ENCODE results near the gene POLR3K.

POLR3K gene

DNA sequence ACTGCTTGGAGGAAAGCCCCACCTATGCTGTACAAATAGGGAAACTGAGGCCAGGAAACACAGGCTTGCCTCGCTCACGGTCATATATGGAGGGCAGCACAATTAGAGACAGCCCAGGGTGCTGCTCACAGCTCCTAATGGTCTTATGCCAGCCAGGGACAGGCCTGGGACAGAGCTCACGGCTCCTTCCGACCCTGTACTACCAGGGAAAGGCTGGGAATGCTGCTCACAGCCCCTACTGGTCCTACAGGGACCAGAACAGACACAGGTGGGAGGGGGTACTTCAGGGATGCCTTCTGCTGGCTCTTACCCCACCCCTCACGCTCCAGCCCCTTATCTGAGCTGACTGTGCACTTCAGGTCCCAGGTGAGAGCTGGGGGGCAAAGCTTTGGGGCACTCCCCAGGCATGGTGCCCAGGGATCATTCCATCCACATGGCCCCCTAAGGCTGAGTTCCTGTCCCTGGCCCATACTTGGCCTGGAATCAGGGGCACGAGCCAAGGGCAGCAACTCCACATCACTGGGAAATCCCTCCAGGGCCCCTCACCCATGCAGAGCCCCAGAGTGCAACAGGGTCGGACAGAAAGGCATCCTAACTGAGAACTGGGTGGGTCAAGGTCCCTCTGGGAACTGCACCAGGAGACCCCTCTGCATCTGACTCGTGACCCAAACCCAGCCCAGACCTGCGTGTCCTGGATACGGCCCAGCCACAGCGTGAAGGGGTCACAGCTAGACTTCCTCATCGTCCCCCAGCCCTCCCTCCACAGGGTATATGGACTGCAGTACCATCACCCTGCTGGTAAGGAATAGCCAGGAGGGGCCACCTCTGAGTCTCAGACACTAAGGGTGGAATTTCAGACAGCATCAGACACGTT lies 13.1 kb upstream of the POLR3K start:
- no peak for DNase-seq (ENCODE audit: low spot score)
- no peak for FAIRE-seq

GRCh38 chr16:65745-66144 lies 12.3 kb upstream of the POLR3K start:
- FAIRE-seq (no peak), DNase-seq (ENCODE audit: low spot score) (peak; percentile 70)

DNA sequence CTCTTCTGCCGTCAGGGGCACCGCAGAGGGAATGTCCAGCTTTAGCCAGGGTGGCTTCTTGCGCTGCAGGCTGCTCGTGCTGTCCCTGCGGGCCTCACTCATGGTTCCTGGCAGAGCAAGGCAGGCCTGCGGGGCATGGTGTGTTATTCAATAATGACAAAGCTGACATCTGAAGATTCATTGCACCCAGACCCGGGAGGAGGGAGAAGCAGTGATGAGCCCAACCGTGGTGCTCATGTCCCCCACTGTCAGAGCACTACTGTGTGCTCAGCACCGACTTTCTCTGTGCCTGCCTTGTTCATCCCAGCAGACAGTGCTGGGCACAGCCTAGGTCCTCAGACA lies 11.5 kb upstream of the POLR3K start:
- DNase-seq (ENCODE audit: low spot score) (no peak), FAIRE-seq (no peak)

GRCh38 chr16:63998-64913 lies 10.8 kb upstream of the POLR3K start:
- FAIRE-seq (no peak), DNase-seq (ENCODE audit: low spot score) (no peak)

DNA sequence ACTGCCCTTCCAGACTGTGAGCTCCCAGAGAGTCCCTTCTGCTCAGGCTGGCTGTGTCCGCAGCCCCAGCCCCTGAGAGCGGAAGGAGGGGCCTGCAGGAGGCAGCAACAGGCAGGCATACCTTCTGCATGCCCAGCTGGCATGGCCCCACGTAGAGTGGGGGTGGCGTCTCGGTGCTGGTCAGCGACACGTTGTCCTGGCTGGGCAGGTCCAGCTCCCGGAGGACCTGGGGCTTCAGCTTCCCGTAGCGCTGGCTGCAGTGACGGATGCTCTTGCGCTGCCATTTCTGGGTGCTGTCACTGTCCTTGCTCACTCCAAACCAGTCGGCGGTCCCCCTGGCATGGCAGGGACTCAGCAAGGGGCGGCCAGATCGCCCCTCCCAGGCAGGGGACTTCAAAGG lies 10.1 kb upstream of the POLR3K start:
- no peak for DNase-seq (ENCODE audit: low spot score)
- FAIRE-seq = no peak

GRCh38 chr16:62968-63391 lies 9.6 kb upstream of the POLR3K start:
- FAIRE-seq (no peak), DNase-seq (ENCODE audit: low spot score) (no peak)

DNA sequence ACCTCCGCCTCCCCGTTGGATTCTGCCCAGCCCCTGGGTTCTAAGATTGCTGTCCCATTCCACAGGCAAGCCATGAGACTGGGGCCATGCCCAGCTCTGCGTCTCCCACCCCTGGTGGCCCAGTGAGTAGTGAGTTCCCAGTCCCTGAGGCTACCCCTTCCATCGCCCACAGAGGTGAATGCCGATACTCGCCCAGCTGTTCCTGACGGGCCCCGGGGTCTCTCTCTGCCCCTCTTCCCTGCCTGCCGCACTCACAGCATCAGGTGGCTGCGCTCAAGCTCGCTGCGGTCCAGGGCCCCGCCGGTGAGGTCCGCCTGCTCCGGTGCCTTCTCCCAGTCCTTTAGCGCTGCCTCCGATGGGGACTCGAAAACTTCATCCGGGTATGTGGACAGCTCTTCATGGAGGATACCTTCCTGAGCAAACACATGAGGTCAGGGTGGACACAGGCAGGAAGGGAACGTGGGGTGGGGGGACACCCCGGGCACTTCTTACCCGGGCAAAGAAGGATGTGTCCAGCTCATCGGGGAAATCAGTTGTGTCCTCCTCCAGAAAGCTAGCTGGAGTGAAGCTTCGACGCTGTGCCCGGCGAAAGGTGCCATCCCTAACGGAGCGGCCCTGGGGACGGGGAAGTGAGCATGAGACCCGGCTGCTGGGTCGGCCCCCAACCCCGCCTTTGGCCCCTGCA lies 9.0 kb upstream of the POLR3K start:
- DNase-seq (ENCODE audit: low spot score) (no peak), FAIRE-seq (no peak)

DNA sequence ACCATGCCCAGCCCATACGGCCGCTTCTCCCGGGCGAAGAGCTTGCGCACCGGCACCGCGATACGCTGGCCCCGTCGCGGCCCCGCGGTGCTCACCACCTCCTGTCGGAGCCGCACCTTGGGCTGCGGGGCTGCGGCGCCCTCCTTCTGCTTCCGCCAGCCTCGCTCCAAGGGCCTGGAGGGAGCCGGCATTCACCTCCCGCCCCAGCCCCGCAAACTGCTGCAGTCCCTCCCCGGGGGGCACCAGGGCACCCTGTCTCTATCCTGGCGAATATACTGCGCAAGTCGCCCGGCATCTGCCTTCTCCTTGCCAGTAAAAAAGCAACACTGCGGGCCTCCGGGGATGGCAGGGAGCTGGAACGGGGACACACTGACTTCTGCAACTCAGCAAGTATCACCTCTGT lies 8.5 kb upstream of the POLR3K start:
- FAIRE-seq (no peak), DNase-seq (ENCODE audit: low spot score) (no peak)

- FAIRE-seq (no peak), DNase-seq (ENCODE audit: low spot score) (no peak)
Measured at GRCh38 chr16:60929-61878, 7.8 kb upstream of the POLR3K start.

DNA sequence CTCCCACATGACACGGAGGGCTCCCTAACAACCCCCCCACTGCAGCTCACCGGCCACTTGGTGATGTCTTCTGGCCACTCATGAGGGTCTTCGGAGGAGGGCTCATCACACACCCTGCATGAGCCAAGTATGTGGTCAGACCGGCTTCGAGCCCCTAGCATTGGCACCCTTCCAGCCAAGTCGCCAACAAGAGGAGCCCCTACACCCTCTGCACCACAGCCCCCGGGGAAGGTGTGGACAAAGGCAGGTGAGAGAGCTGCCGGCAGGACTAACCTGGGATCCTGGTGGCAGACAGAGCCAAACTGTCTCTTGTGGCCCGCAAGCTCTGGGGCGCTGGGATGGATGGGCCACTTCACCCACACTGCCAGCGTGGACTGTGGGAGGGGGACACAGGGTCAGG lies 6.8 kb upstream of the POLR3K start:
- DNase-seq (ENCODE audit: low spot score) (no peak), FAIRE-seq (no peak)

GRCh38 chr16:59440-60059 lies 6.1 kb upstream of the POLR3K start:
- FAIRE-seq = no peak
- no peak for DNase-seq (ENCODE audit: low spot score)

- FAIRE-seq (no peak), DNase-seq (ENCODE audit: low spot score) (no peak)
Measured at GRCh38 chr16:58491-59439, 5.4 kb upstream of the POLR3K start.

DNA sequence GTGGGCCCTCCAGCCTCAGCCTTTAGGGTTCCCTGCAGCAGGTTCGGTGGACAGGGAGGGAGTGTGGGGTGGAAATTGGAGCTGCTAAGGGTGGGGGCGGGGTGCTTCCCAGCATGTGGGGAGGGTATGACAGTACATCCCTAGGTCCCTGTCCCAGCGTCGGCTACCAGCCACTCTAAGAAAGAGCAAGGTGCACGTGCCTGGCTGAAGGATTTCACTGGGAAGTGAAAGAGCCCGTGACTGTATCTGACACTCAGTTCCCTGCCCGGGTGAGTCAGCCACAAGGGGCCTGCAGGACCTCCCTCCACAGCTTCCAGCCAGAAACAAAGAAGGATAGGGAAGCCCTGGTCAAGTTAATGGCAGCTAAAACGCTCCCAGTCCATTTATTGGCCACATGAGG lies 4.3 kb upstream of the POLR3K start:
- no peak for FAIRE-seq
- DNase-seq (ENCODE audit: low spot score) = no peak

- FAIRE-seq = no peak
Measured at GRCh38 chr16:56231-56927, 3.0 kb upstream of the POLR3K start.

DNA sequence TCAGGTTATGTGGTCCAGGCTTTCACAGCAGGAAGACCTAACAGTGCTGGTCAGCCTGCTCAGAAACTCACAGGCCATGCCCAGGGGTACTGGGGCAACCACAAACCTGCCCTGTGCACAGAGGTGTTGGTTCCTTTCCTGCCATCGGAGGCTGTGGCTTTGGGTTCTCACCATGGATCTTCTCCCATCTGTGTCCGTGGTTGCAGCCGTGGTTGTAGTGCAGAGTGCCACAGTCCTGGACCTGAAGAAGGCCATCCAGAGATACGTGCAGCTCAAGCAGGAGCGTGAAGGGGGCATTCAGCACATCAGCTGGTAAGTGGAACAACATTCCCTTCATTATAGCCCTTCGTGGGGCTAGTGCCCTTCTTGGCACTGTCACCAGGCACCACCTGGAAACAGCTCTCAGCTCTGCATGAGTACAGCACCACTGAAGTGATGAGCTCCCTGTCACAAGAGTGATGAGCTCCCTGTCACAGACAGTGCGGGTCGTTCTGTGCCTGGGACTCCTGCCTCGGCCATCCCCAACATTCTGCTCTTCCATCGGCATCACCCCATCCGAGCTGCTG lies 2.2 kb upstream of the POLR3K start:
- no peak for FAIRE-seq
- no peak for DNase-seq (ENCODE audit: low spot score)

More at GRCh38 chr16:56231-56927, 3.0 kb upstream of the POLR3K start:
- no peak for DNase-seq (ENCODE audit: low spot score)

DNA sequence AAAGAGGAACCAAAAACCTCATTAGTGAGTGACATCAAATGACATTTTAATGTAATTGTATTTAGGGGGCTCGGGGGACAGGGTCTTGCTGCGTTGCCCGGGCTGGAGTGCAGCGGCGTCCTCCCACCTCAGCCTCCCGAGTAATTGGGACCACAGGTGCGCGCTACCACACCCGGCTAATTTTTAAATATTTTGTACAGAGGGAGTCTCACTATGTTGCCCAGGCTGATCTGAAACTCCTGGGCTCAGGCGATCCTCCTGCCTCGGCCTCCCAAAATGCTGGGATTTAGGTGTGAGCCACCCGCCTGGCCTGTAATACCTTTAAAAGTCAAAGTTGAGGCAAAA lies 801 bp upstream of the POLR3K start:
- no peak for DNase-seq (ENCODE audit: low spot score)
- FAIRE-seq = no peak

GRCh38 chr16:50769-51591 lies 2.4 kb downstream of the POLR3K start:
- FAIRE-seq = no peak
- DNase-seq (ENCODE audit: low spot score) = no peak
